GM10266 (cell line): ENCODE data around the gene PRKD1.

Experiments used
- DNase-seq: peaks from one replicate; pipeline ENCODE4 v3.0.0; 2012; ENCODE audit errors: extremely low spot score
- CTCF ChIP-seq: IDR thresholded peaks from 2 replicates; pipeline ENCODE4 v1.5.1; 2012; ENCODE audit warnings: mild to moderate bottlenecking, low read depth; ENCODE audit not compliant: control insufficient read depth, insufficient read depth; ENCODE audit errors: missing control alignments

The PRKD1 gene

GRCh38 chr14:29900609-29901350 is 26.9 kb downstream of the PRKD1 start:
- DNase-seq: no peak
- TF ChIP-seq CTCF: no peak

- no peak for TF ChIP-seq CTCF
- DNase-seq: no peak
These were observed 29.2 kb downstream of the PRKD1 start for GRCh38 chr14:29898470-29898869.

- no peak for DNase-seq
- TF ChIP-seq CTCF: no peak
These were observed 30.5 kb downstream of the PRKD1 start for GRCh38 chr14:29897181-29897580.

- DNase-seq: no peak
These were observed 31.3 kb downstream of the PRKD1 start for GRCh38 chr14:29896354-29896821.

GRCh38 chr14:29895591-29896083 is 32.0 kb downstream of the PRKD1 start:
- TF ChIP-seq CTCF: no peak

More at GRCh38 chr14:29896354-29896821, 31.3 kb downstream of the PRKD1 start:
- no peak for TF ChIP-seq CTCF

GRCh38 chr14:29893989-29894388 is 33.7 kb downstream of the PRKD1 start:
- no peak for DNase-seq
- no peak for TF ChIP-seq CTCF

More at GRCh38 chr14:29895591-29896083, 32.0 kb downstream of the PRKD1 start:
- no peak for DNase-seq

- TF ChIP-seq CTCF: no peak
- no peak for DNase-seq
These were observed 35.3 kb downstream of the PRKD1 start for GRCh38 chr14:29892327-29892726.
